GM06990 (cell line): ENCODE measurements around the gene MDFI.

Experiments used
- DNase-seq: peaks from one replicate; pipeline ENCODE4 v3.0.0-alpha.2; 2011; ENCODE audit not compliant: insufficient read length; ENCODE audit errors: extremely low read depth
- H3K27me3 ChIP-seq: replicated peaks from 2 replicates; pipeline ENCODE4 v1.6.0; 2011; ENCODE audit warnings: low read length; ENCODE audit not compliant: control insufficient read depth, insufficient read depth
- H3K36me3 ChIP-seq: 2 replicates; pipeline ENCODE4 v1.5.1; 2011; ENCODE audit warnings: low read length; ENCODE audit not compliant: control insufficient read depth, insufficient read depth
- H3K4me3 ChIP-seq: replicated peaks from 2 replicates; pipeline ENCODE4 v1.5.1; 2011; ENCODE audit warnings: low read depth, mild to moderate bottlenecking, control low read depth, low read length
- TF ChIP-seq, protein P1 (sequence below): IDR thresholded peaks from 2 replicates; pipeline ENCODE4 v1.5.1; 2011; ENCODE audit warnings: low read length, control low read depth, mild to moderate bottlenecking, inconsistent platforms; ENCODE audit not compliant: insufficient read depth, poor library complexity, severe bottlenecking

Gene MDFI

DNA sequence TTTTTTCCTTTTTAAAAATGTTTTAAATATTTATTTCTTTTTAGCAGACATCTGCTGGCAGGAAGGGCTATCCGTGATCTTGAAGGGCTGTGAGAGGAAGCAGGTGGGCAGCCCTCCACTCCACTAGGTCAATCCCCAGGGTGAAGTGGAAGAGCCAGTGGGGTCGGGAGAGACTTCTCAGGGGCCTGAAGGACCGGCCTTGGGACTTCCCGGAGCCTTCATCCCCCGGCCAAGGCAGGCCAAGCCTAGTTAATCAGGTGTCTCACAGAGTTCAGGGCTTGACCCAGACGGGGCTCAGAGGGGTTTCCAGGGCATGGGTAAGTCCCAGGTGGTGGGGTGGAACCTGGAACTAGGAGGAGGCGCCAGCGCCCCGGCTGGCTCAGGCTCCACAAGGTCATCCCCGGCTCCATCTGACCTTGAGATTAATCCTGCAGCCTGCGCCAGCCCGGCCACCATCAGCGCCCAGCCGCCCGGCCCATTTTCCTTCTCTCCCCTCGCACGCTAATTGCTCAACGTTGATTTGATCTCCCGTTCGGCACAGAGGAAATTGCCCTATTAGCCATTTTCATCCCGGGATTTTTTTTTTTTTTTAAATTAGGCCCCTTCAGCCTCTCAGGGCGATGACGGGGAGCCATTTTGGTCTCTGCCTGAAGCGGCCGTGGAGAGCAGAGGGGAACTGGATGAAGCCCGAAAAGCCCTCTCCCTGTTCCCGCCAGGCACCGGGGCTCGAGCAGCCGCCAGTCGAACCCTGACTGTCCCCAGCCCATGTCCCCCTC, 44.4 kb downstream of the MDFI start:
- H3K27me3 ChIP-seq, result no peaks in the 10 kb centered on the region
- H3K4me3 ChIP-seq, result no peak overlapping the region
- TF ChIP-seq, protein P1, sequence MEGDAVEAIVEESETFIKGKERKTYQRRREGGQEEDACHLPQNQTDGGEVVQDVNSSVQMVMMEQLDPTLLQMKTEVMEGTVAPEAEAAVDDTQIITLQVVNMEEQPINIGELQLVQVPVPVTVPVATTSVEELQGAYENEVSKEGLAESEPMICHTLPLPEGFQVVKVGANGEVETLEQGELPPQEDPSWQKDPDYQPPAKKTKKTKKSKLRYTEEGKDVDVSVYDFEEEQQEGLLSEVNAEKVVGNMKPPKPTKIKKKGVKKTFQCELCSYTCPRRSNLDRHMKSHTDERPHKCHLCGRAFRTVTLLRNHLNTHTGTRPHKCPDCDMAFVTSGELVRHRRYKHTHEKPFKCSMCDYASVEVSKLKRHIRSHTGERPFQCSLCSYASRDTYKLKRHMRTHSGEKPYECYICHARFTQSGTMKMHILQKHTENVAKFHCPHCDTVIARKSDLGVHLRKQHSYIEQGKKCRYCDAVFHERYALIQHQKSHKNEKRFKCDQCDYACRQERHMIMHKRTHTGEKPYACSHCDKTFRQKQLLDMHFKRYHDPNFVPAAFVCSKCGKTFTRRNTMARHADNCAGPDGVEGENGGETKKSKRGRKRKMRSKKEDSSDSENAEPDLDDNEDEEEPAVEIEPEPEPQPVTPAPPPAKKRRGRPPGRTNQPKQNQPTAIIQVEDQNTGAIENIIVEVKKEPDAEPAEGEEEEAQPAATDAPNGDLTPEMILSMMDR, result no peak
- DNase-seq, result no peak
- peaks cover 27% of the 10 kb centered on the region for H3K36me3 ChIP-seq

DNA sequence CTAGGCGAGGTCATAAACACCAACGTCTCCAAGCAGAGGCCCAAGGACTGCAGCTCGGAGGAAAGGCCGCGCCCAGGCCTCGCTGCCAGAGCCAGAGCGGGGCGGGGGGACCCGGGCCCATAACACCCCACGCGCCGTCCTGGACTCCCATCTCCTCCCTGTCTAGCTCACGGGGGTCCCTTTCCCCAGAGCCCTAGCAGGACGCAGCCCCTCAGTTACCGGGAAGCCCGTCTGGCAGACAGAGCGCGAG, 44.9 kb downstream of the MDFI start:
- no peak overlapping the region for H3K4me3 ChIP-seq
- peaks cover 30% of the 10 kb centered on the region for H3K36me3 ChIP-seq
- DNase-seq, result no peak
- TF ChIP-seq, protein P1, result no peak
- H3K27me3 ChIP-seq, result no peaks in the 10 kb centered on the region

DNA sequence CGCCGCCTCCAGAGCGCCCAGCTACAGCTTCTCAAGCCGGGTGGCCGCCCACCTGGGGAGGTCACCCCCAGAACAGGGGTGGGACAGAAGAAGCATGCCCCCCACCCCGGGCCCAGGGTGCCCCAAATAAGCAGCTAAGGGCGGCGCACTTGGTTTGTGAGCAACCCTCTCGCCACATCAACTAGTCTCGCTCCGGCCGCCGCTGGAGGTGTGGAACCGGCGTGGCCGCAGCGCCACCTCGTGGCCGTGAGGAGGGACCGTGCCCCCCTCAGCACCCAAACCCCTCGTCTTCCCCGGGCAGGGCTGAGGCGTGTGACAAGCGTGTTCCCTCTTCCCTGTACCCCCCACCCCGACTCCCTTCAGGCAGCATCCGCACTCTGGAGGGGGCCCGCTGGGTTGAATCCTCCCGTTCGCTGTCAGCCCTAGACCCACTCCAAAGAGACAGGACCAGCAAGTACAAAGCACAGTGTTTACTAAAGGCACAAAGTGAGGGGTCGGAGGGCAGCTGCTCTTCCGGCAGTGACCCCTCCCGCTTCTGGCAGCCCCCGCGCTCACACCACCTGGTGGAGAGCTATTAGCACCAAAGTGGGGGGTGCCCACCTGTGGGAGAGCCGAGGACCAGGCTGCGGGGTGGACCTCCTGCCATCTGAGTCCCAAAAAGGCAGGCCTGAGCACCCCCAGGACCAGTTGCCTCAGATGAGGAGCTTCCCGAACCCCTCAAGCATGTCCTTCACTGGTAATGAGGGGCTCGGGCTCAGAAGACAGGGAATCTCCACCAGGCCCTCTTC, 45.4 kb downstream of the MDFI start:
- H3K27me3 ChIP-seq, result no peaks in the 10 kb centered on the region
- H3K4me3 ChIP-seq, result no peak overlapping the region
- DNase-seq, result peak; percentile 80
- TF ChIP-seq, protein P1, result peak; percentile 96
- H3K36me3 ChIP-seq, result peaks cover 33% of the 10 kb centered on the region

DNA sequence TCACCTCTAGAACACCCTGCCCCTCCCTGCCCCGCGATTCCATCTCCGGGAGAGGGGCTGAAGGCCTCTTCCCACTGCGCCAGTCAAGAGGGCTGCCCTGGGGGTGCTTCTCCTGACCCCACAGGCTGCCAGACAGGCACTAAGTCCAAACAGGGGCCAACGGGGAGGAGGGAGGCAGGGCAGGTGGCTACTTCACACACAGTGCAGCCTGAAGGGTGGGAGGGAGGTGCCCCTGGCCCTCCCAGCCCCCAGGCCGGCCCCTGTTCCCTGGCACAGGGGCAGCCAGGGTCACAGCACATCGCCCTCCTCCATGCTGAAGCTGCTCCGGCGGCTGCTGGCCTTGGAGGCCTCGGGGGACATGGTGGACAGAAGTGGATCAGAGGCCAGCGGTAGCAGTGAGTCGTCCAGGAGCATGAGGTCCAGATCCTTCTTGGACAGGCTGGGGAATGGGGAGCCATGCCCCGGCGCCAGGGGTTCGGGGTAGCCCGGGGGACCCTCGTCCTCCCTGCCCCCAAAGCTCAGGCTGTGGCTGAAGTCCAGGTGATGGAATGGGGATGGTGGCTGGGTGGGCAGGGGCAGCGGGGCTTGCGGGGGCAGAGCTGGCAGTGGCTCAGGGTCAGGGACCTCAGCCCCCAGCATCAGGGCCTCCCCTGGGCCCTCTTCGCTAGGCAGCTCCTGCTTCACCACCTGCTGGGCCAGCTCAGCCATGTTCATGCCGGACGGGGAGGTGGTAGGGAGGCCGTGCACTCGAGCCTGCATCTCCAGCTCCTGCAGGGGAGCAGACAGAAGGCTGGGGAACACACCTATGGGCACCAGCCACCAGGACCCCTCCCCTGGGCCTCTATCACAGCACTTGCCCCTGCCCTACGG, 46.3 kb downstream of the MDFI start:
- TF ChIP-seq, protein P1, result no peak
- H3K27me3 ChIP-seq, result no peaks in the 10 kb centered on the region
- DNase-seq, result no peak
- H3K4me3 ChIP-seq, result no peak overlapping the region
- H3K36me3 ChIP-seq, result peaks cover 39% of the 10 kb centered on the region

DNA sequence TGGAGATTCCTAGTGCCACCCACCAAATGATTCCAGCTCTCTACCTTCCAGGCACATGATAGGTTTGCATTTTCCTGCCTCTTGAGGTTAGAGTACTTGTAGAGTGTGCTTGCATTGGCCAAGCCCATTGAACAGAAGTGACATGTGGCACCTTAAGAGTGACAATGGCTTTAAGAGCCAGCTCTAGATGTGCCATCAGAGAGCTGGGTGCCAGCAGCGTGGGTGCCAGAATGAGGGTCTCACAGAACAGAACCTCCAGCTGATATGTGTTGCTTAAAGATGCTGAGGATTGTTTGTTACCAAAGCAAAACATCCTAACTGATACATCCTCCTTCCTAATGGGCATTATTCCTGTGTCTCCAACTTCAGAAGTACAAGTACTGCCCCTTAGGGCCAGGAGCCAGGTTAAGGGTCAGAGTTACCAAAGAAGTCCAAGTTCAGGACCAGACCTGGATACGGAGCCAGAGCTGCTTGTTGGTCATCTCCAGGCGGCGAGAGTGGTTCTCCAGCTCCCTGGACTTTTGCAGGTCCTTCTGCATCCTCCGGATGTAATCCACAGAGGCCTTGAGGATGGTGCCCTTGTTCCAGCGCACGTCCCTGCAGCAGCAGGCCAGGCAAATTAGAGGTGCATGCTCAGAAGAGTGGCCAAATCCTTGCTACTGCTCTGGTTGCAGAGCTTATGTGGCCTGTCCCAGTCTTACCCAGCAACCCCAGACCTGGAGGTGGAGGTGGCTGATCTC, 47.5 kb downstream of the MDFI start:
- Histone ChIP-seq H3K36me3 (peaks cover 48% of the 10 kb centered on the region), H3K4me3 (no peak overlapping the region), H3K27me3 (no peaks in the 10 kb centered on the region)
- DNase-seq, result no peak
- TF ChIP-seq, protein P1, result no peak
